SJCRH30 (cell line): ENCODE data around the gene CWC27. TPM values are rescaled to one million over a fixed set of nuclear protein-coding genes. Genes with fewer than 3 reads are reported as not detected.

Experiments
- DNase-seq, 2 experiments: peaks; one replicate each; pipeline ENCODE4 v3.0.0-alpha.2; 2015 to 2020
- H3K27ac ChIP-seq: fragments of 250-450 bp; sonication (Bioruptor Pico); 2 replicates; pipeline ENCODE4 v1.5.1; 2020; ENCODE audit warnings: mild to moderate bottlenecking, moderate library complexity
- H3K27me3 ChIP-seq: fragments of 250-450 bp; sonication (Bioruptor Pico); 2 replicates; pipeline ENCODE4 v1.5.1; 2020; ENCODE audit warnings: mild to moderate bottlenecking, moderate library complexity
- H3K36me3 ChIP-seq: fragments of 250-450 bp; sonication (Bioruptor Pico); 2 replicates; pipeline ENCODE4 v1.5.1; 2020; ENCODE audit warnings: mild to moderate bottlenecking, moderate library complexity
- H3K4me1 ChIP-seq: fragments of 250-450 bp; sonication (Bioruptor Pico); 2 replicates; pipeline ENCODE4 v1.5.1; 2020; ENCODE audit warnings: mild to moderate bottlenecking, moderate library complexity
- H3K4me3 ChIP-seq: fragments of 250-450 bp; sonication (Bioruptor Pico); 2 replicates; pipeline ENCODE4 v1.5.1; 2020; ENCODE audit warnings: mild to moderate bottlenecking, moderate library complexity
- H3K9me3 ChIP-seq: fragments of 250-450 bp; sonication (Bioruptor Pico); replicated peaks from 2 replicates; pipeline ENCODE4 v1.5.1; 2020; ENCODE audit warnings: mild to moderate bottlenecking, moderate library complexity
- total RNA-seq: library from RNA; depleted of rRNA; stranded (reverse); fragments of >200 nt; shearing (Covaris generic); gene quantifications from 2 replicates; pipeline ENCODE4 v1.2.3, GENCODE V29; 2014

CWC27 gene
- total RNA-seq, 1 experiment from 2014 or later: 31.1 TPM

- Histone ChIP-seq H3K27ac (no peak overlapping the region), H3K9me3 (no peaks in the 10 kb centered on the region), H3K4me3 (no peak overlapping the region), H3K4me1 (no peaks in the 10 kb centered on the region), H3K27me3 (no peaks in the 10 kb centered on the region), H3K36me3 (no peaks in the 10 kb centered on the region)
- no peak for DNase-seq
Observed at GRCh38 chr5:65047225-65047624, 278.5 kb downstream of the CWC27 start.

- Histone ChIP-seq H3K27me3 (no peaks in the 10 kb centered on the region), H3K9me3 (no peaks in the 10 kb centered on the region), H3K36me3 (no peaks in the 10 kb centered on the region), H3K27ac (no peak overlapping the region), H3K4me1 (no peaks in the 10 kb centered on the region), H3K4me3 (no peak overlapping the region)
- no peak for DNase-seq
Observed at GRCh38 chr5:65047948-65048690, 279.4 kb downstream of the CWC27 start.

- no peak for DNase-seq
- Histone ChIP-seq H3K9me3 (no peaks in the 10 kb centered on the region), H3K27ac (no peak overlapping the region), H3K4me3 (no peak overlapping the region), H3K36me3 (no peaks in the 10 kb centered on the region), H3K27me3 (no peaks in the 10 kb centered on the region), H3K4me1 (no peaks in the 10 kb centered on the region)
Observed at GRCh38 chr5:65050140-65050539, 281.4 kb downstream of the CWC27 start.

- Histone ChIP-seq H3K27me3 (no peaks in the 10 kb centered on the region), H3K27ac (no peak overlapping the region), H3K4me3 (no peak overlapping the region), H3K36me3 (no peaks in the 10 kb centered on the region), H3K9me3 (no peaks in the 10 kb centered on the region), H3K4me1 (no peaks in the 10 kb centered on the region)
- DNase-seq: no peak
Observed at GRCh38 chr5:65050826-65051498, 282.2 kb downstream of the CWC27 start.

GRCh38 chr5:65055938-65056337, 287.2 kb downstream of the CWC27 start:
- no peaks in the 10 kb centered on the region for H3K4me1 ChIP-seq
- H3K27ac ChIP-seq: no peak overlapping the region

GRCh38 chr5:65059681-65060598, 291.2 kb downstream of the CWC27 start:
- no peaks in the 10 kb centered on the region for H3K27me3 ChIP-seq
- no peak overlapping the region for H3K4me3 ChIP-seq
- no peak for DNase-seq
- H3K36me3 ChIP-seq: no peaks in the 10 kb centered on the region
- no peaks in the 10 kb centered on the region for H3K4me1 ChIP-seq
- H3K9me3 ChIP-seq: 0 out of 2 replicates have a peak, but pooled peaks cover 3% of the 10 kb centered on the region
- H3K27ac ChIP-seq: no peak overlapping the region

More at GRCh38 chr5:65055938-65056337, 287.2 kb downstream of the CWC27 start:
- DNase-seq: no peak
- H3K36me3 ChIP-seq: no peaks in the 10 kb centered on the region
- no peaks in the 10 kb centered on the region for H3K9me3 ChIP-seq
- no peaks in the 10 kb centered on the region for H3K27me3 ChIP-seq
- no peak overlapping the region for H3K4me3 ChIP-seq

GRCh38 chr5:65061250-65061973, 292.7 kb downstream of the CWC27 start:
- no peak overlapping the region for H3K27ac ChIP-seq
- DNase-seq: no peak
- H3K4me1 ChIP-seq: no peaks in the 10 kb centered on the region
- H3K9me3 ChIP-seq: 0 out of 2 replicates have a peak, but pooled peaks cover 3% of the 10 kb centered on the region
- no peaks in the 10 kb centered on the region for H3K36me3 ChIP-seq
- H3K27me3 ChIP-seq: no peaks in the 10 kb centered on the region
- no peak overlapping the region for H3K4me3 ChIP-seq

- H3K9me3 ChIP-seq: 0 out of 2 replicates have a peak, but pooled peaks cover 3% of the 10 kb centered on the region
- no peak overlapping the region for H3K27ac ChIP-seq
- no peak overlapping the region for H3K4me3 ChIP-seq
- no peaks in the 10 kb centered on the region for H3K36me3 ChIP-seq
- DNase-seq: no peak
- H3K4me1 ChIP-seq: no peaks in the 10 kb centered on the region
- no peaks in the 10 kb centered on the region for H3K27me3 ChIP-seq
Observed at GRCh38 chr5:65061974-65062353, 293.2 kb downstream of the CWC27 start.

GRCh38 chr5:65062469-65063083, 293.8 kb downstream of the CWC27 start:
- H3K36me3 ChIP-seq: no peaks in the 10 kb centered on the region
- H3K4me1 ChIP-seq: no peaks in the 10 kb centered on the region
- H3K27ac ChIP-seq: no peak overlapping the region
- 0 out of 2 replicates have a peak, but pooled peaks cover 3% of the 10 kb centered on the region for H3K9me3 ChIP-seq
- H3K4me3 ChIP-seq: no peak overlapping the region
- DNase-seq: peak in 1 of 2 experiments; percentile 17
- H3K27me3 ChIP-seq: no peaks in the 10 kb centered on the region

GRCh38 chr5:65065001-65065511, 296.3 kb downstream of the CWC27 start:
- DNase-seq: no peak
- no peak overlapping the region for H3K4me3 ChIP-seq
- 0 out of 2 replicates have a peak, but pooled peaks cover 3% of the 10 kb centered on the region for H3K9me3 ChIP-seq
- no peaks in the 10 kb centered on the region for H3K36me3 ChIP-seq
- no peak overlapping the region for H3K27ac ChIP-seq
- no peaks in the 10 kb centered on the region for H3K4me1 ChIP-seq
- H3K27me3 ChIP-seq: no peaks in the 10 kb centered on the region

- H3K27me3 ChIP-seq: no peaks in the 10 kb centered on the region
- H3K4me1 ChIP-seq: no peaks in the 10 kb centered on the region
- 0 out of 2 replicates have a peak, but pooled peaks cover 3% of the 10 kb centered on the region for H3K9me3 ChIP-seq
- H3K36me3 ChIP-seq: no peaks in the 10 kb centered on the region
- DNase-seq: no peak
- no peak overlapping the region for H3K4me3 ChIP-seq
- no peak overlapping the region for H3K27ac ChIP-seq
Observed at GRCh38 chr5:65066387-65067146, 297.8 kb downstream of the CWC27 start.

GRCh38 chr5:65067147-65067506, 298.4 kb downstream of the CWC27 start:
- H3K27me3 ChIP-seq: no peaks in the 10 kb centered on the region
- no peaks in the 10 kb centered on the region for H3K4me1 ChIP-seq
- H3K4me3 ChIP-seq: no peak overlapping the region
- H3K27ac ChIP-seq: no peak overlapping the region
- H3K9me3 ChIP-seq: 0 out of 2 replicates have a peak, but pooled peaks cover 3% of the 10 kb centered on the region
- no peaks in the 10 kb centered on the region for H3K36me3 ChIP-seq
- DNase-seq: no peak
